ENCODE results near the gene POLDIP3.

POLDIP3 gene

DNA sequence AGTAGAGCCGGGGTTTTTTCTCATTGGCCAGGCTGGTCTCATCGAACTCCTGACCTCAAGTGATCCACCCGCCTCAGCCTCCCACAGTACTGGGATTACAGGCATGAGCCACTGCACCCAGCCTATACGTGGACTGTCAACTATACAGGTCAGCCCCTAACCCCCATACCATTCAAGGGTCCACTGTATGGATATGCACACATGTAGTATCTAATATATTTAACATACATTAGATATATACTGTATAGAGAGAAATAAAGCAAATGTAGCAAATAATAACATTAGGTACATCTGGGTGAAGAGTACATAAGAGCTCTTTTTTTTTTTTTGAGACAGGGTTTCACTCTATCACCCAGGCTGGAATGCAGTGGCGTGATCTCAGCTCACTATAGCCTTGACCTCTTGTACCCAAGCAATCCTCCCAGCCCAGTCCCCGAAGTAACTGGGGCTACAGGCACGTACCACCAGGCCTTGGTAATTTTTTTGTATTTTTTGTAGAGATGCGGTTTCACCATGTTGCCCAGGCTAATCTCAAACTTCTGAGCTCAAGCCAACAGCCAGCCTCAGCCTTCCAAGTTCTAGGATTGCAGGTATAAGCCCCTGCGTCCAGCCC lies 27.2 kb upstream of the POLDIP3 start:
- no peak for DNase-seq

- DNase-seq, result no peak
Measured at GRCh38 chr22:42639541-42640241, 25.0 kb upstream of the POLDIP3 start.

- no peak for DNase-seq
Measured at GRCh38 chr22:42637555-42637954, 22.9 kb upstream of the POLDIP3 start.

- no peak for DNase-seq
Measured at GRCh38 chr22:42636506-42636905, 21.8 kb upstream of the POLDIP3 start.

DNA sequence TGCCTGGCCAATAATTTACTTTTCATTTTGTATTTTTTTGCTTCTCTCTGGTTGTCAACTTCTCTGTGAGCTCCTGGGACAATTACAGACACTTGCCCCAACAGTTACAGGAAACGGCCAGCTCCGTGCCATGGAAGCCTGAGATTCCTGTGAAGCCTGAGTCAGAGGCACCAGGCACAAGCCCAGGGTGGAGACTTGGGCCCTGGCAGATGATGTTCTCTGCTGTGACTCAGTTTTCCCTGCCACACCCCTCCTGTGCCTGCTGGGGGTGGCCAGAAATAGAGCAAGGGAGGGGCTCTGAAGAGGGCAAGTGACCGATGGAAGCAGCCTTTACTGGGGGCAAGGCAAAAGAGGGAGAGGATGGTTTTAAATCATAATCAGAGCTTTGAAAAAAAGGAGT lies 20.8 kb upstream of the POLDIP3 start:
- DNase-seq, result no peak

DNA sequence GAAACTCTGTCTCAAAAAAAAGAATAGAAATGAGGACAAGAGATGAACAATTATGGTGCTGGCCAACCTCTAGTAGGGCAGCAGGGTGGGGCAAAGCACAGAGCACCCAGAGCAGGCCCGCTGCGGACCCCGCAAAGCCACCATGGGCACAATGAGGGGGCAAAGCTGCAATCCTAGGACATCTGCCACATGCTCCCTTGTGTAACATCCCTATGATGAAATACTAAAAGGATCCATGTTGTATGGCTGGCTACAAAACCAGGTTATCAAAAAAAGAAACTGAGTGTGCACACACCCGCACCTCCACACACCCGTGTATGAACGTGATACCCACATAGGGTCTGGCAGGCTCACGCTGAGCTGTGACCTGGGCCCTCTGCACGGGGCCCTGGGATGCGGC lies 18.3 kb upstream of the POLDIP3 start:
- no peak for DNase-seq

DNA sequence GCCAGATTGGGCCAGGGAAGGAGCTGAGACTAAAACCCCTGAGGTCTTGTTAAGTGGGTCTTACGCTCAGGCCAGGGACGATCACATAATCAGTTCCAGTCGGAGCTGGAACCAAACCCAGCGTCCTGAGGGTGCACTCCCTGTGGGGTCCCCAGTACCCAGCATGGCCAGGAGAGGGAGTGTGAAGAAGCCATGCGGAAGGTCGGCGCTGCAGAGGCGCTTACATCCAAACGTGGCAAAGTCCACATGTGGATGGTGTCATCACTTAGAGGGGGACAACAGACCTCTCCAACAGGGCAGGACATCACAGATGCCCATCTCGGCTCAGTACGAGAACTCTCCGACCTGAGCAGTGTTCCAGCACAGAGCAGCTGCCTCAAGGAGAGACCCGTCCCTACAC lies 17.4 kb upstream of the POLDIP3 start:
- DNase-seq, result no peak

DNA sequence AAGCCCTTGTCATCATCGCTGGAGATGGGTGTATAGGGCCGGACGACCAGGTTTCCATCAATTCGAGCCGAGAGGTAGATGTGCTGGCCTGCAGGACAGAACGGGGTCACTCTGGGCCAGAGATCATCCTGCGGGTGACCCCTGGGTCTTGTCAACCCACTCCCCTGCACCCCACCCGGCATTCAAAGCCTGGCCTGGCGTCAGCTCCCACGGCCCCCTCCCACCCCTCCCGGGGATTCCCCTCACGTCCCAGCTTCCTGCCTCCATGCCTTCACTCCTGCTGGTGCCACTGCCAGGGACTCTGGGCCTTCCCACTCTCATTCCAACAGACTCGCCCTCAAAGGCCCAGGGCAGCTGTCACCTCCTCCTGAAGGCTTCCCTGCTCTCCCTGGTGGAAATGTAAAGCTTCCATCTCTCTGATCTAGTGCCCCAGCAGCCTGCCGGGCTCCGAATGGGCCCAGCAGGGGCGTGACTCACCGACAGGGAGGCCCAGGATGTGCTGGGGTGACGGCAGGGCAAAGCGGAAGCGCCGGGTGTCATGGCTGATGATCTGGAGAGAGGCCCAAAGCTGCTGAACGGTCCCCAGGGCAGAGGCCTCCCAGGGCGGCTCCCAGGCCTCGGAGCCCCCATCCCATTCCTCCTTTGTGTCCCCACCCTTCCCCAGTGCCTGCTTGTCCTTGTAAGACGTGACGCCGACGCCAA lies 16.4 kb upstream of the POLDIP3 start:
- no peak for DNase-seq

GRCh38 chr22:42630211-42630610 lies 15.5 kb upstream of the POLDIP3 start:
- DNase-seq, result no peak

DNA sequence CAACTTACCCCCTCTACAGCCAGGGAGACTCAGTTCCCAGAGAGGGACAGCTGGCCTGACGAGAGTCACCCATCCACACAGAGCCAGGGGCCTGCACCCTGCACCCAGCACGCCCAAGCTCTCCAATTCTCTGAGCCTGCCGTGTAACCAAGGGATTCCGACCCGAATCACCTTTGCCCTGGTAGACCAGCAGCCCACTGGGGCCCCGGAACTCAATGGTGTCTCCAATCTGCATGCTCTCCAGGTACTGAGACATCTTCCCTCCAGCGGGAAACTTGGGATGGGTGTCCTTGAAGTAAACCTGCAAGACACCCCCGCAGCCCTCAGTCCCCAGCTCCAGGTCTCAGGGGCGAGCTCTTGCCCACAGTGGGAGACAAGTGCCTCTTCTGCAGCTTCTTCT lies 13.3 kb upstream of the POLDIP3 start:
- DNase-seq, result no peak

DNA sequence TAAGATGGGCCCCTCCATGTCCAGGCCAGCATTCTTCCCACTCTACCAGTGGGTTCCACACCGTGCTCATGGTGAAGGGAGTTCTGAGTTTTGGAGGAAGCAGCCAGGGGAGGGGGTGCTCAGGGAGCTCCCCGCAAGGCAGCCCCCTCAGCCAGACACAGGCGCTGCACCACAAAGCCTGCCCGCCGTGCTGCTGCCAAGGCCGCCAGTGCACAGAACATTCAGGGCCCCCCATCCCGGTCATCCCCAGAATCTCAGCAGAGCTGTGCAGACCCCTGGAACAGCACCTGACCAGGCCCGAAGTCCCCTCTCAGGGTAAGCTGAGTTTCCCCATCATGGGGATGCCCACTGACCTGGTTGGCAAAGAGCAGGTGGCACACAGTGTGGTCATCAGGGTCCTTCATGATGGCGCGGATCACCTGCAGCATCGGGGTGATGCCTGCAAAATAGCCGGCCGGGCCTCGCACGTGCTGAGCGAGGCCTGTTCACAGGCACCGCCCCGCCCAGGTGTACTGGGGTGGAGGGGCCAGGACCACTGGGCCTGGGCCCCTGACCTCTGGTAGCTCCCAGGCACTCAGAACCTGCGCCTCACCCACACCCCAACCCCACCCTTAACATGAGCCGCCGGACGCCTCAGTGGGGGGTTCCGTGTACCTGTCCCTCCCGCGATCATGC lies 12.4 kb upstream of the POLDIP3 start:
- DNase-seq, result no peak

DNA sequence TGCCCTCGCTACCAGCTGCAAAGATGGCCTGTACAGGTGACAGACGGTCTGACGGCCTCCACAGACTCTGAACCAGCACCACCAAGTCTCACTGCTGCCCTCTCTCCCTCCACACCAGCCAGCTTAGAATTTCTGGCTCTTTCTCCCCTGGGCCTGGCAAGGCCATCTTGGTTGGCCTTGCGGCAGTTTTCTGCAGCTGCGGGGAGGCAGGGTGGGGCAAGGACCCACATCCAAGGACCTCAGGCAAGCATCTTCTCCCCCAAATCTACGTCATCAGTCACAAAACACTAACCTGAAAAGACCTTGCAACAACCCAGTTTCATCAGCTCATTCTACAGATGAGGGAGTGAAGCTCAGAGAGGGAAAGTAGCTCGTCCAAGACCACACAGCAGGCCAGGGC lies 11.7 kb upstream of the POLDIP3 start:
- no peak for DNase-seq

GRCh38 chr22:42625416-42625815 lies 10.7 kb upstream of the POLDIP3 start:
- DNase-seq, result no peak

- no peak for DNase-seq
Measured at GRCh38 chr22:42624551-42625106, 9.9 kb upstream of the POLDIP3 start.

DNA sequence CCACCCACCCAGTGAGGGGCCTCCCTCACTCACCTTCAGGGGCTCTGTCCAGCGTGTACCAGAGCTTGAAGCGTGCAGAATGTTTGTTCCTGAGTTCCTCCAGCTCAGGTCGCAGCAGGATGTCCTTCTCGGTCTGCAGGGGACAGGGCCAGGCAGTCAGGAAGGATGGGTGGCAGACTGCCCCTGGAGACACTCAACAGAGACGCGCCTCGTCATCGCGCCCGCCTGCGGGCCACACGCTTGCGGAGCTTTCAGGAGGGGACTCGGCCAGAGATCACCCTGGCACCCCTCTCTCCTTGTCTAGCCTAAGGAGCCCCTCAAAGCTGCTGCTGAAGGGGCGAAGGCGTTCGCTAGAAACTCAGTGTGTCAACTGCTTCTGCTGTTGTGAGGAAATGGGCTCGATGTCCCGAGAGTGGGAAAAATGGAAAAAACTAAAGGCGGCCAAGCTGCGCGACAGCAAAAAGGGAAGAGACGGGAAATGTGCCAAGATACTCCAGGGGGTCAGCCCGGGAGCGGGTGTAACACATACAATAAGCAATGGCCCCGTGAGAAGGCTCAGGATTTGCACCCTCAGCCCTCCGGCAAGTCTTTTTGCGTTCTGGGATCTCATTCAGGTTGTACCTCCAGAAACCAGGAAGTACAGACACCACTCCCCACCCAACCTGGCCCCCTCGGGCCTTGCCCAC lies 9.2 kb upstream of the POLDIP3 start:
- DNase-seq, result no peak

- no peak for DNase-seq
Measured at GRCh38 chr22:42623301-42623751, 8.6 kb upstream of the POLDIP3 start.

- DNase-seq, result no peak
Measured at GRCh38 chr22:42622061-42622710, 7.5 kb upstream of the POLDIP3 start.

- peak; percentile 18 for DNase-seq
Measured at GRCh38 chr22:42621505-42622002, 6.9 kb upstream of the POLDIP3 start.

- no peak for DNase-seq
Measured at GRCh38 chr22:42620084-42620483, 5.4 kb upstream of the POLDIP3 start.

DNA sequence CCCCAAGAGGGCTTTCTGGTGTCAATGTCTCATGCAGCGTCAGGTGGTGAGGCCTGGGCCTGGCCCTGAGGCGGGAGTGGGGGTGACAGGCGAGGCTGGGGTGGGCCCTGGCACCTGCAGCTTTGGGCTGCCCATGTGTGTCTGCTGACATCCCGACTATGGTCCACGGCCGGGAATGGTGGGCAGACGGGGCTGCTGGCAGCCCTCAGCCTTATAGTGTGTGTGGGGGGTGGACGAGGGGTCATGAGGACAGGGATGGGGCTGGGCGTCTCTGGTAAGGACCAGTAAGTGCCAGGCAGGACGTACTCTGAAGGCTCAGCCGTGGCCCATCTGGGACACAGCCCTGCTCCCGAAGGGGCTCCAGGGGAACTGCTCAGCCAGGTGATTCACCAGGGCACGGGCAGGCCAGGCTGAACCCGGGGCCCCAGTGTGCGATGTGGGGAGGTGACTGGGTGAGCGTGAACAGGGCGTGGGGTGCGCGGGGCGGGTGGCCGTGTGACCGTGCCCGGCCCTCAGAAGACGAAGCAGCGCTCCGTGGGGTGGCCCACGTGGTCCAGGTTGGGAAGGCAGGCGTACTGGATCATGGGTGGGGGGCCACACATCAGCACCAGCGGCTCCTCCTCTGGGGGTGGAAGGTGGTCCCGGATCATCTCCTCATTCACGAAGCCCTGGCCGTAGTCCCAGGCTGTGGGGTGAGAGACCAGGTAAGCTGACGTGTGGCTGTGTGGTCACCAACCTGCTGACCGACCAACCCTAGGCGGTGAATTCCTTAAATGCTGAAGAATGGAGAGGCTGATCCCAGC lies 4.8 kb upstream of the POLDIP3 start:
- no peak for DNase-seq

Data from NCI-H510A treated with DMSO at 0.1 percent for 48 hours (cell line).